GM18873 (cell line): ENCODE data around the gene ARSI.

Source experiments
- ATAC-seq: cut with Tn5 transposase; IDR thresholded peaks from one replicate; pipeline ENCODE4 v1.9.1; 2021; ENCODE audit warnings: mild to moderate bottlenecking, moderate library complexity, moderate number of reproducible peaks; ENCODE audit not compliant: unreplicated experiment, low FRiP score

The ARSI gene

GRCh38 chr5:150302301-150303069 lies at the start of gene ARSI:
Gene ARSI, minus strand, starts transcription at chr5:150302905. Its CDS starts 532 bp downstream, at chr5:150302373.
- ATAC-seq = no peak

DNA sequence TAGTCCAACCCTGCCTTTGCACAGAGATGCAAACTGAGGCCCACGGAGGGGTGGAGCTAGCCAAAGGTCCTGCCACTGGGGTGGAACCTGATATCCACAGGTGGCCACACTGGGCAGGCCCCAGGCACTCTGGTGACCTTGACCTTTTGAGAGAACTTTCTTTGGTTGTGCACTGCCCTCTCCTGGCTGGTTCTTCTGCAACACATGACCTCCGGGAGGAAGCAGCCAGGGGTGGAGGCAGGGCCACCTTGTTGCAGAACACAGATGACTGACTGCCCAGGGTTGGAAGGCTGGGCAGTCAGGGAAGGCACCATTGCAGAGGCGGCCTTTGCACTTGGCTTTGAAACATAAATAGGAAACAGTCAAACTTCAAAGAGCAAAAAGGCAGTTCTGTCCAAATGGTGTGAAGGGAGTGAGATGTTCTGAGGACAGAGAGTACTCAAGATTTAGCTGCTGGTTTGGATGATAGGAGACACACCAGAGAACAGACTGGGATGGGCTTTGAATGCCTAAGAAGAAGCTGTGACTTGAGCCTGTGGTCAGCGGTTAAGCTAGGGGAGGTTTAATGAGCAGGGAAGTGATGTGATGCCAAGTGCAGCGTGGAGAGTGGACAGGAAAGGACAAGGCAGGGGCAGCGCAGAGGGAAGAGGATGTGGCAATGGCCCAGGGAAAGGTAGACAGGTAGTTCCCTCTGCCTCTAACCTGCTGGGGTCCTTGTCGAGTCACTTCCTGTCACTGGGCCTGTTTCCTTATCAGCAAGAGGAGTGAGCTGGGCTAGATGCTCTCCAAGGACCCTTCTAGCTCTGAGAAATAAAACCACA lies 48.0 kb upstream of the ARSI start:
- ATAC-seq = peak; percentile 77

DNA sequence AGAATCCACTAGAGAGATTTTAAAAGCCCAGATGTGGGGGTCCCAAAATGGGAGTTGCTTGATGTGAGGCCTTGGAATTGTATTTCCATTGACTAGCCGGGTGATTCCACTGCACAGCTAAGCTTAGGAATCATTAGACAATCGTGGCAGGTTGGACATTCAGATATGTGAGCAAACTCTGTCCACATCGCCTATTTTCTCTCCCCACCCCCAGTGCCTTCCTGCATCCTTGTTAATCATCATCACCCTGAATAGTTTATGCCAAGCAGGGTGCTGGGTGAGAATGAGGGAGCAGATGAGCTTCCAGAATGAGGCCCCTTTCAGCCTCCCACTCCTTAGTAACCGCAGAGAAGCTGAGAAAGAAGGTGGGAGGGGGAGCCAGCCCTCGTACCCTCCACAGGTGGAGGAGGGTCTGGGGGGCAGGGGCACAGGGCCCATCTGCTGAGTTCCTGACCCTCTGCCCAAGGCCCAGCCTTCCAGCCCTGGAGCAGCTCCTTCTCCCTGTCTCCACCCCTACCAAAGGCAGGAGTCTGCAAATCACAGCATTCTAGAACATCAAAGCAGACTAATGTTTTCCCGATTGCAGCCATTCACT lies 47.1 kb upstream of the ARSI start:
- ATAC-seq = no peak

DNA sequence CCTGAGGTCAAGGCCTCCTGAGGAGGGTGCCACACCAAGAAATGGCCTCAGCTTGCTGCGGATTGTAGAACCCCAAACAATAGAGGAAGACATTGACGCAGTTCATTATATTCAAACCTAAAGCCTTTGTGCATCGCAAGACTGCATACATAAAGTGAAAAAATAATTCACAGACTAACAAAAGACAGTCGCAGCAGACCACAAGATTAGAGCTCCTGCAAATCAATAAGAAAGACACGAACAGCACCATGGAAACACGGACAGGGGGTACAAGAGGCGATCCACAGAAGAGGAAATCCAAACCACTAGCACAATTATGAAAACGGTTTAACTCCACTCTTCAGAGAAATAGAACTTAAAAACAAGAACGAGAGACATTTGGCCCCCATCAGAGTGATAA lies 44.7 kb upstream of the ARSI start:
- ATAC-seq = no peak

DNA sequence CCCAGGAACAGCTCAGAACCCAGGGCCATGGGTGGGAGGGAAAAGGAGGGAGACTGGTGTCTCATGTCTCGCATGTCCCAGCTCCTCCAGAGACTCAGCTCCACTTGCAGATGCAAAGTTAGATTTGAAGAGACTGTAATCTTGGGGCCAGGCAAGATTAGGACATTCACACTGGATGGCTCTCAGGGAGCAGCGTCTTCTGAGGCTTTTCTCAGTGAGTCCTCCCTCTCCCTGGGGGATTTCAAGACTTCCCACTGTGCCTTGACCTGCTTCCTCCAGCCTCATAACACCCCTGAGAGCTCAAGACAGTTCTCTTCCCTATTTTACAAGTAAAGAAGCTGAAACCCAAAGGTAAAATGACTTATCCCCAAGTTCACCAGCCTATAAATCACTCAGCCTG lies 44.3 kb upstream of the ARSI start:
- no peak for ATAC-seq

GRCh38 chr5:150346592-150346991 lies 43.9 kb upstream of the ARSI start:
- no peak for ATAC-seq

DNA sequence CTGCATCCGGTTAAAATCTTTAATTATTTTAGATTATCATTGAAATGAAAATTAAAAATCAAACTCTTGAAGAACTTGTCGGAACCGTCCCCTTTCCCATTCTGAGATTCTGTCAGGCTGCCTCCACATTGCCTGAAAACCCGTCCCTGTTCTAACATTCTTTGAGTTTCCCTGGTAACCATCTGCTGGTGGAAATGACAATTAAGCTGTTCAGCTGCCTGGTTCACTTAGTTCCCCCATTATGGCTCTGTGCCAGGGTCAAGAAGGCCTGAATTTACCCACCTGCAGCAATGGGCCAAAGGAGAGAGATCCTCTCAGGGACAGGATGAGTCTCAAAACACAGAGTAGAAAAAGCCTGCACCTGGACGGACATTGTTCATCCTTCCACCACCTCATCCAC lies 43.0 kb upstream of the ARSI start:
- no peak for ATAC-seq

GRCh38 chr5:150343994-150344631 lies 41.4 kb upstream of the ARSI start:
- no peak for ATAC-seq

DNA sequence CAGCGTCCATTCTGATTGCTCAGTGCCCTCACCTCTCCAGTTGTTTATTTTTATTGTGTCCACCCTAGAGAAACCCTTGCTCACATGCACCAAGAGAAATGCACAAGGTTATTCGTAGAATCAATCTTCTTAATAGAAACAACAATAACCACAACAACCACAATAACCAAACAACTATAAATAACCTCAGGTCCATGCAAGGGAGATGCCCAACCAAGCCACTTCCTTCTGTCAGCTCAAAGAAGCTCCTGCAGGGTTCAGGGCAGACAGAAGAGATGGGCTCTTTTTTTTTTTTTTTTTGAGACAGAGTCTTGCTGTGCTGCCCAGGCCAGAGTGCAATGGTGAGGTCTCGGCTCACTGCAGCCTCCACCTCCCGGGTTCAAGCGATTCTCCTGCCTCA lies 39.9 kb upstream of the ARSI start:
- ATAC-seq = no peak

GRCh38 chr5:150341989-150342388 lies 39.3 kb upstream of the ARSI start:
- ATAC-seq = no peak

GRCh38 chr5:150341331-150341730 lies 38.6 kb upstream of the ARSI start:
- ATAC-seq = no peak

DNA sequence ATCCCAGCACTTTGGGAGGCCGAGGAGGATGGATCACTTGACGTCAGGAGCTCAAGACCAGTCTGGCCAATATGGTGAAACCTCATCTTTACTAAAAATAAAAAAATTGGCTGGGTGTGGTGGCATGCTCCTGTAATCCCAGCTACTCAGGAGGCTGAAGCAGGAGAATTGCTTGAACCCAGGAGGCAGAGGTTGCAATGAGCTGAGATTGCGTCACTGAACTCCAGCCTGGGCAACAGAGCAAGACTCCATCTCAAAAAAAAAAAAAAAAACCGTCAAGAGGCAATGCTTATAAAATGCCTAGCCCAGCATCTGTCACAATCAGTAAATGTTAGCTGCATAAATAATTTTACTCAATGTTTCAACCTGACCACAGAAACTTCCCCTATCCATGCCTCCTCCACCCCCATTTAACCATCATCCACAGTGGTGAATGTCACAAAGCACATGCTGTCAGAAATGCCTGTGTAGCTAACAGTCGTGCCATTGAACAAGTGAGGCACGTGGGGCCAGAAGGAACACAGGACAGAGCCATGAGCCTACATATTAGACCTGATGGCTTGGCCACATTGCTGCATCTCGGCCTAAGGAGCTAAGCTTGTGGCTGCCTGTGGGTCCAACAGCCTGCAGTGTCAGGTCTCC lies 38.0 kb upstream of the ARSI start:
- ATAC-seq = no peak

DNA sequence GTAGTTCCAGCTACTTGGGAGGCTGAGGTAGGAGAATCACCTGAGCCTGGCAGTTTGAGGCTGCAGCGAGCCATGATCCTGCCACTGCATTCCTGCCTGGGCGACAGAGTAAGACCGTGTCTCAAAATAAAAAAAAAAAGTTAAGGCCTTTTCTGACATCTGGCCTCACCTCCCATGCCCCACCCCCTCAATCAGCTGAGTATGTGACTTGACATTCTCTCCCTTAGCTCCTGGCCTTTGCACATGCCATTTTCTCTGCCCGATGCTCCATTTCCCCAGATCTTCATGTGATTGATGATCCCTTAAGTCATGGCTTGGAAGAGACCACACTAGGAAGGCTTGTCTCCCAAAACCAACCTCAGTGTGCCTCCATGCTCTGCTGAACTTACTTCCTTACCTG lies 37.1 kb upstream of the ARSI start:
- no peak for ATAC-seq

- no peak for ATAC-seq
Observed at GRCh38 chr5:150339165-150339564, 36.5 kb upstream of the ARSI start.

DNA sequence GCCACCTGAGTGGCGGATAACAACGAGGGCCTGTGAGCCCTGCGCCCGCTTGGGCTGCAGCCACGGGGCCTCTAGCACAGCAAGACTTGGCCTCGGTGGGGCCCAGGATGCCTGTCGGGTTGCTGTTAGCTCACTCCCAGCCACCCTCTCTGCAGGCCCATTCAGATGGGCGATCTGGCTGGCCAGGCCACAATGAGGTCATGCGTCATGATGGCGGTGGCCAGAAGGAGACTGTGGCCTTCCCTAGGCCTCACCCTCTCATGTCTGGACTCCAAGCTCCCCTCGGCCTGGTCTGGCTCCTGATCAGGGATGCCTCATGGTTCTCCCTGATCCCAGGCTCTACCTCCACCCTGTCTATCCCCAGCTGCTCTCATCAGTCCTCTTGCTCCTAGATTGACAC lies 35.8 kb upstream of the ARSI start:
- ATAC-seq = no peak

DNA sequence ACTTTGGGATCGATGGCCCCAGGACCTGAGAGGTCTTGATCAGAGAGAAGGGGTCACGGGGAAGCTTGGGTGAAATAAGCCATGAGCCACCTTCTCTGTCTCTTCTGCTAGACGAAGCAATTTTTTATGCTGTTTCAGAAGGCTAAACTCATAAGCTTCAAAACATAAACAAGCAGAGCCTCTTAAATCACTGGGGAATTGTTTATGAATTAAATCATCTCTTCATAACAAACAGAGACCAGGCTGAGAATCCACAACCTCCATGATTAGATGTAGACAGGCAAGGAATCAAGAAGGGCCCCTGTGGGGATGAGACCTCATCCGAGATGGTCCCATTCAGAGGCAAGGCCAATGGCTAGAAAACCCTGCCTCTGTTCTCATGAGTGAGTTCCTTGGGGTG lies 33.1 kb upstream of the ARSI start:
- no peak for ATAC-seq

DNA sequence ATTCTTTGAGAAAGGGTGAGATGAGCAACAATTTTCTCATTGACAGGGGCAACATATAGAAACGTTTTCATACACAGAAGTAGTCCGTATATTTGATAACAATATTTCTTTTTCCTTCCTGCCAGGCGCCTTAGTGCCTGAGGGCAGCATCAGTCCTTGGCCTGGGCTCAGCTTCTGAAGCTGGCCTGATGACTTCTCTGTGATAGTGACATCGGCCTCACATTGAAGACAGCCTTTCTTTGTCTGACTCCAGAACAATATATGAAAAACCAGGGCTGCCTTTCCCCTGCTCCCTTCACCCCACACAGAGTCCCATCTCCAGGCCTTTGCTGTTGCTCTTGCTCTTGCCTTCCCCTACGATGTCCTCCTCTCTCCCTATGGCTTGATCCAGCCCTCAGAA lies 30.7 kb upstream of the ARSI start:
- ATAC-seq = no peak

DNA sequence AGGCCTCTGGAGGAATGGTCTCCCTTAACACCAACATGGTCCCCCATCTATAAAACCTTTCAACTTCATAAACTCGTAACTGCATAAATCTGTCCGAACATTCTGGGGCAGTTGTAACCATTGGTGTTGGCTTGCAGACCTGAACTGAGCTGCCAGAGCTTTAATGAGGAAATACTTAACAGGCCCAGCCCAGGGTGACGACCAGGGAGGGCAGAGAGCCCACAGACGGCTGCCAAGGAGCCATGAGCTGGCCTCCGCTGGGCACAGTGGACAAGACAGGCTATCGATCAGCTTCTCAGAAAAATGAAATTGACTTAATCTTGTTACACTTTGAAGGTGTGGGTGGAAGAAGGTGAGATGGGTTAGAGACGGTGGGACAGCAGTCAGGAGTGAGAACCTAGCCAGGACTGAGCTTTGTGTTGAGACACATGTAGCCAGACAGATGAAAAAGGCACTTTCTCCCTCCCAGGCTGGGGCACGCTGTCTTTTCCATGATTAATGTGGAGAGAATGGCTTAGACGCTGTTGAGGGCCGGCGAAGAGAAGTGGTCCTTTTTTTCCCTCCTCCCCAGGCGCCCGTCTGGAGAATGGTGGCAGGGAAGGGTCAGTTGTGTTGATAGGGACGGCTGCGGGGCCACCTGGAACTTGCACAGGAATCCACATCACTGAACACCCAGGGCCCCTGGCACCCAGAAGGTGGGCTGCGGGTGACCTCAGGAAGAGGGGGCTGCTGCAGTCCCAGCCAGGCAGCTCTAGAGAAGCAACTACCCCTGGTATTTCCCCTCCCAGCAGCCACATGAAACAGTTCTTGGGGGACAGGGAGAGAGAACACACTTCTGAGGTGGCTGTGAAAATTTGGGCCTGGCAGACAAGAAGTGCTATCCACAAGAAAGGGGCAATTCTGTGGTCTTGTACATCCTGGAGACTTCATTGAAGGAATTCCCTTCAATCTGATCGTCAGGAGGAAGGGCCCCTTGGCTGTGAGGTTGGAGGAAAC lies 27.5 kb upstream of the ARSI start:
- no peak for ATAC-seq

DNA sequence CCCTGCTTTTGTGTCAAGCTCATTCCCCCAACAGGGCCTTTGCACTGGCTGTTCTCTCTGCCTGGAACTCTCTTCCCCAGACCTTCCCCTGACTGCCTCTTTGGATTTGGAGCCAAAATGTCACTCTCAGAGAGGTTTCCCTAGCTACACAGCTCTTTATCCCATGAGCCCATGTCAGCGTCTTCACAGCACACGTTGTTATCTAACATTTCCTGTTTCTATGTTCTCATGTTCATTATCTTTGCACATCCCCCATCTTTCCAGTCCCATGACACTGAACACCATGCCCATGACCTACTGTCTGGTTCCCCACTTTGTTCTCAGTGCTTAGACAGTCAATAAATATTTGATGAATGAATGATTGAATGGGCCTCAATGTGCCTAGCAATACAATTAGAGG lies 26.3 kb upstream of the ARSI start:
- no peak for ATAC-seq
